Trophoblast cell (in vitro differentiated cells and primary cell): ENCODE results near the gene THRB.

Source experiments
- DNase-seq, 2 donors: peaks; one replicate each; pipeline ENCODE4 v3.0.0-alpha.2; 2016
- H2AFZ ChIP-seq: 2 replicates; pipeline ENCODE4 v1.6.1; 2013; ENCODE audit warnings: low read length, moderate library complexity, mild to moderate bottlenecking; ENCODE audit not compliant: insufficient read depth, poor library complexity
- H2AK5ac ChIP-seq: 2 replicates; pipeline ENCODE4 v1.6.1; 2013; ENCODE audit warnings: mild to moderate bottlenecking, low read length
- H2BK120ac ChIP-seq: 2 replicates; pipeline ENCODE4 v1.6.1; 2013; ENCODE audit warnings: low read length, mild to moderate bottlenecking, moderate library complexity; ENCODE audit not compliant: insufficient read depth, poor library complexity
- H2BK12ac ChIP-seq: 2 replicates; pipeline ENCODE4 v1.6.1; 2013; ENCODE audit warnings: mild to moderate bottlenecking, low read length, moderate library complexity
- H2BK5ac ChIP-seq: 2 replicates; pipeline ENCODE4 v1.6.1; 2013; ENCODE audit warnings: low read length, low read depth, moderate library complexity, mild to moderate bottlenecking; ENCODE audit not compliant: poor library complexity
- H3K14ac ChIP-seq: 2 replicates; pipeline ENCODE4 v1.6.1; 2013; ENCODE audit warnings: mild to moderate bottlenecking, low read length
- H3K18ac ChIP-seq: 2 replicates; pipeline ENCODE4 v1.6.1; 2013; ENCODE audit warnings: mild to moderate bottlenecking, low read length
- H3K23ac ChIP-seq: 2 replicates; pipeline ENCODE4 v1.6.1; 2013; ENCODE audit warnings: low read length
- H3K27ac ChIP-seq: 2 replicates; pipeline ENCODE4 v1.5.1; 2013; ENCODE audit warnings: low read depth, mild to moderate bottlenecking, inconsistent platforms, low read length, moderate library complexity
- H3K27me3 ChIP-seq: 2 replicates; pipeline ENCODE4 v1.6.1; 2013; ENCODE audit warnings: inconsistent platforms, mild to moderate bottlenecking, low read length, moderate library complexity; ENCODE audit not compliant: insufficient read depth
- H3K36me3 ChIP-seq, 2 experiments: 1 replicate in 1 of 2; 2 replicates in 1 of 2; pipeline ENCODE4 v1.6.1; 2013; ENCODE audit warnings: low read length in 2 of 2, mild to moderate bottlenecking in 2 of 2, moderate library complexity in 1 of 2; ENCODE audit not compliant: insufficient read depth in 2 of 2, control insufficient read depth in 1 of 2
- H3K4ac ChIP-seq: 2 replicates; pipeline ENCODE4 v1.6.1; 2013; ENCODE audit warnings: low read depth, mild to moderate bottlenecking, low read length, moderate library complexity
- H3K4me1 ChIP-seq, 2 experiments: 1 replicate in 1 of 2; 2 replicates in 1 of 2; pipeline ENCODE4 v1.6.1; 2013; ENCODE audit warnings: low read length in 2 of 2, mild to moderate bottlenecking in 2 of 2, moderate library complexity in 1 of 2; ENCODE audit not compliant: insufficient read depth in 2 of 2, control insufficient read depth in 1 of 2
- H3K4me2 ChIP-seq: 2 replicates; pipeline ENCODE4 v1.6.1; 2013; ENCODE audit warnings: inconsistent platforms, mild to moderate bottlenecking, low read length, moderate library complexity
- H3K4me3 ChIP-seq: 2 replicates; pipeline ENCODE4 v1.5.1; 2013; ENCODE audit warnings: mild to moderate bottlenecking, low read depth, low read length, inconsistent platforms
- H3K79me1 ChIP-seq: one replicate; pipeline ENCODE4 v1.6.1; 2013; ENCODE audit warnings: low read length
- H3K79me2 ChIP-seq: 2 replicates; pipeline ENCODE4 v1.6.1; 2013; ENCODE audit warnings: low read length, mild to moderate bottlenecking; ENCODE audit not compliant: control insufficient read depth, insufficient read depth, poor library complexity
- H3K9ac ChIP-seq: 2 replicates; pipeline ENCODE4 v1.6.1; 2013; ENCODE audit warnings: mild to moderate bottlenecking, low read length
- H3K9me3 ChIP-seq: 2 replicates; pipeline ENCODE4 v1.6.1; 2013; ENCODE audit warnings: low read depth, mild to moderate bottlenecking, control low read depth, inconsistent platforms, low read length; ENCODE audit not compliant: insufficient read depth
- H4K12ac ChIP-seq: 2 replicates; pipeline ENCODE4 v1.6.1; 2013; ENCODE audit warnings: low read depth, mild to moderate bottlenecking, low read length, moderate library complexity
- H4K8ac ChIP-seq: 2 replicates; pipeline ENCODE4 v1.6.1; 2013; ENCODE audit warnings: low read depth, mild to moderate bottlenecking, low read length, moderate library complexity
- H4K91ac ChIP-seq: one replicate; pipeline ENCODE4 v1.6.1; 2013; ENCODE audit warnings: low read depth, mild to moderate bottlenecking, low read length, moderate library complexity
- WGBS: extraction: QIAGEN DNeasy Blood & Tissue Kit; methylation state at CpG from one replicate; pipeline ENCODE4 v1.1.7; 2013; ENCODE audit warnings: missing lambda C conversion rate; ENCODE audit not compliant: insufficient read length, insufficient coverage; ENCODE audit errors: extremely low coverage; 5-methylcytosine and 5-hydroxymethylcytosine counted together

THRB gene

GRCh38 chr3:24270744-24271143, 223.9 kb downstream of the THRB start:
- H4K12ac ChIP-seq = no peak overlapping the region
- H3K18ac ChIP-seq = no peak overlapping the region
- DNase-seq = no peak
- H3K79me2 ChIP-seq = no peaks in the 10 kb centered on the region
- no peak overlapping the region for H3K4me2 ChIP-seq
- no peak overlapping the region for H2BK120ac ChIP-seq
- no peak overlapping the region for H4K8ac ChIP-seq
- H3K36me3 ChIP-seq = no peaks in the 10 kb centered on the region
- no peak overlapping the region for H3K14ac ChIP-seq
- no peak overlapping the region for H4K91ac ChIP-seq
- no peak overlapping the region for H3K9ac ChIP-seq
- WGBS = no CpG with 5 or more reads among the region's 1 CpG
- no peak overlapping the region for H2BK12ac ChIP-seq
- no peak overlapping the region for H2AFZ ChIP-seq
- H3K79me1 ChIP-seq = peaks cover 4% of the 10 kb centered on the region
- no peak overlapping the region for H2BK5ac ChIP-seq
- no peak overlapping the region for H3K4me3 ChIP-seq
- peaks cover 2 to 3% of the 10 kb centered on the region in 2 experiments for H3K4me1 ChIP-seq
- H3K4ac ChIP-seq = no peak overlapping the region
- no peak overlapping the region for H3K23ac ChIP-seq
- H3K27ac ChIP-seq = no peak overlapping the region
- H3K9me3 ChIP-seq = no peaks in the 10 kb centered on the region
- no peaks in the 10 kb centered on the region for H3K27me3 ChIP-seq
- no peak overlapping the region for H2AK5ac ChIP-seq

GRCh38 chr3:24270204-24270691, 224.4 kb downstream of the THRB start:
- H2AFZ ChIP-seq = no peak overlapping the region
- no peak overlapping the region for H2BK120ac ChIP-seq
- H3K23ac ChIP-seq = no peak overlapping the region
- H2BK5ac ChIP-seq = no peak overlapping the region
- H3K4me3 ChIP-seq = no peak overlapping the region
- no peak overlapping the region for H4K12ac ChIP-seq
- no peak overlapping the region for H4K8ac ChIP-seq
- no peaks in the 10 kb centered on the region for H3K9me3 ChIP-seq
- H3K4me2 ChIP-seq = no peak overlapping the region
- peak in 1 of 2 donors; percentile 45 for DNase-seq
- no peaks in the 10 kb centered on the region for H3K36me3 ChIP-seq
- no peaks in the 10 kb centered on the region for H3K79me2 ChIP-seq
- peaks cover 4% of the 10 kb centered on the region for H3K79me1 ChIP-seq
- H3K14ac ChIP-seq = no peak overlapping the region
- no peak overlapping the region for H2BK12ac ChIP-seq
- no peaks in the 10 kb centered on the region for H3K27me3 ChIP-seq
- H4K91ac ChIP-seq = no peak overlapping the region
- H3K4ac ChIP-seq = no peak overlapping the region
- H3K9ac ChIP-seq = no peak overlapping the region
- no peak overlapping the region for H3K18ac ChIP-seq
- peaks cover 2 to 3% of the 10 kb centered on the region in 2 experiments for H3K4me1 ChIP-seq
- WGBS = no CpG with 5 or more reads among the region's 2 CpGs
- H2AK5ac ChIP-seq = no peak overlapping the region
- no peak overlapping the region for H3K27ac ChIP-seq

- no peaks in the 10 kb centered on the region for H3K36me3 ChIP-seq
- WGBS = no CpG with 5 or more reads among the region's 3 CpGs
- H4K12ac ChIP-seq = no peak overlapping the region
- H4K8ac ChIP-seq = no peak overlapping the region
- no peak overlapping the region for H2BK120ac ChIP-seq
- H2BK5ac ChIP-seq = no peak overlapping the region
- no peak overlapping the region for H3K18ac ChIP-seq
- no peak overlapping the region for H3K4ac ChIP-seq
- H3K4me3 ChIP-seq = no peak overlapping the region
- no peaks in the 10 kb centered on the region for H3K27me3 ChIP-seq
- peaks cover 1% of the 10 kb centered on the region for H3K79me1 ChIP-seq
- no peaks in the 10 kb centered on the region for H3K9me3 ChIP-seq
- H2BK12ac ChIP-seq = no peak overlapping the region
- no peak overlapping the region for H3K4me2 ChIP-seq
- no peak overlapping the region for H3K14ac ChIP-seq
- peak in 1 of 2 donors; percentile 67 for DNase-seq
- H2AFZ ChIP-seq = no peak overlapping the region
- H3K79me2 ChIP-seq = no peaks in the 10 kb centered on the region
- H4K91ac ChIP-seq = no peak overlapping the region
- H3K9ac ChIP-seq = no peak overlapping the region
- no peak overlapping the region for H3K23ac ChIP-seq
- no peak overlapping the region for H3K27ac ChIP-seq
- H3K4me1 ChIP-seq = peaks cover 3 to 6% of the 10 kb centered on the region in 2 experiments
- H2AK5ac ChIP-seq = no peak overlapping the region
Measured at GRCh38 chr3:24264748-24265158, 229.9 kb downstream of the THRB start.

- Histone ChIP-seq H3K9me3 (no peaks in the 10 kb centered on the region), H3K23ac (no peak overlapping the region), H3K79me1 (peaks cover 3% of the 10 kb centered on the region), H2AFZ (no peak overlapping the region), H4K12ac (no peak overlapping the region), H4K91ac (no peak overlapping the region), H3K79me2 (no peaks in the 10 kb centered on the region), H3K9ac (no peak overlapping the region), H3K4me2 (no peak overlapping the region), H3K27ac (no peak overlapping the region), H2BK5ac (no peak overlapping the region), H2AK5ac (no peak overlapping the region), H2BK12ac (no peak overlapping the region), H4K8ac (no peak overlapping the region), H3K4ac (no peak overlapping the region), H3K4me1 (peaks cover 6% of the 10 kb centered on the region in 2 experiments), H3K4me3 (no peak overlapping the region), H2BK120ac (no peak overlapping the region), H3K14ac (no peak overlapping the region), H3K36me3 (no peaks in the 10 kb centered on the region), H3K27me3 (no peaks in the 10 kb centered on the region), H3K18ac (no peak overlapping the region)
- no CpG with 5 or more reads among the region's 1 CpG for WGBS
- no peak for DNase-seq
Measured at GRCh38 chr3:24264011-24264410, 230.6 kb downstream of the THRB start.
